Rectal smooth muscle tissue (tissue), 1 donor: ENCODE results near the gene GON7.
"Not testable (repeated sequence)": the region's sequence is repeated elsewhere in the genome, so short reads cannot be mapped to it uniquely, and the experiment has no call there.

Experiments
- H3K27ac ChIP-seq: one replicate; pipeline ENCODE4 v1.7.0; 2013; ENCODE audit warnings: low read depth, low read length, inconsistent platforms
- H3K27me3 ChIP-seq: one replicate; pipeline ENCODE4 v1.7.0; 2013; ENCODE audit warnings: low read length; ENCODE audit not compliant: control insufficient read depth, insufficient read depth
- H3K36me3 ChIP-seq: one replicate; pipeline ENCODE4 v1.7.0; 2013; ENCODE audit warnings: low read length; ENCODE audit not compliant: control insufficient read depth, insufficient read depth
- H3K4me1 ChIP-seq: one replicate; pipeline ENCODE4 v1.7.0; 2013; ENCODE audit warnings: low read length; ENCODE audit not compliant: control insufficient read depth, insufficient read depth
- H3K4me3 ChIP-seq: one replicate; pipeline ENCODE4 v1.7.0; 2013; ENCODE audit warnings: low read length
- H3K9ac ChIP-seq: one replicate; pipeline ENCODE4 v1.7.0; 2013; ENCODE audit warnings: low read length

The GON7 gene

DNA sequence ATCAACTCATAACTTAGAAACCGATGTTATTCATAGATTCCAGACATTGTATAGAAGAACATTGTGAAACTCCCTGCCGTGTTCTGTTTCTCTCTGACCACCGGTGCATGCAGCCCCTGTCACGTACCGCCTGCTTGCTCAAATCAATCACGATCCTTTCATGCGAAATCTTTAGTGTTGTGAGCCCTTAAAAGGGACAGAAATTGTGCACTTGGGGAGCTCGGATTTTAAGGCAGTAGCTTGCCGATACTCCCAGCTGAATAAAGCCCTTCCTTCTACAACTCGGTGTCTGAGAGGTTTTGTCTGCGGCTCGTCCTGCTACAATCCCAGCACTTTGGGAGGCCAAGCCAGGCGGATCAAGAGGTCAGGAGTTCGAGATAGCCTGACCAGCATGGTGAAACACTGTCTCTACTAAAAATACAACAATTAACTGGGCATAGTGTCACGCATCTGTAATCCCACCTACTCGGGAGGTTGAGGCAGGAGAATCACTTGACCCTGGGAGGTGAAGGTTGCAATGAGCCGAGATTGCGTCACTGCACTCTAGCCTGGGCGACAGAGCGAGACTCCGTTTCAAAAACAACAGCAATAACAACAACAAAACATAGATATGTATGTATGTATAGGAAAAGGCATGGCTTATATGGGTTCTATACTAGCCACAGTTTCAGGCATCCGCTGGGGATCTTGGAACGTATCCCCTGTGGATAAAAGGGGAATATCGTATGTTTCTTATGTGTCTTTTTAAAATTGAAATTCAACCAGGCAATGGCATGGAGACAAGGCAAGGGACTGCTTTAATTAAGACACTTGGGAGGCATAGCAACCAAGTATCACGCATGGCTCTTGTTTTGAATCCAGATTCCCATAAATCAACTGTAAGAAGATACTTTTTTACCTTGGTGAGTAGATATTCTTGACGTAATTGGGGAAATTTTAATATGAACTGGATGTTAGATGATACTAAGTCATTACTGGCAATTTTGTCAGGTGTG lies 41.3 kb downstream of the GON7 start:
- not testable (repeated sequence) for H3K4me1 ChIP-seq, H3K27me3 ChIP-seq, H3K4me3 ChIP-seq

GRCh38 chr14:93163564-93163963 lies 43.3 kb downstream of the GON7 start:
- Histone ChIP-seq H3K36me3 (no peaks in the 10 kb centered on the region), H3K4me1 (no peaks in the 10 kb centered on the region), H3K27ac (no peak overlapping the region), H3K27me3 (no peaks in the 10 kb centered on the region), H3K9ac (no peak overlapping the region), H3K4me3 (no peak overlapping the region)

More for the DNA sequence above, 41.3 kb downstream of the GON7 start:
- not testable (repeated sequence) for H3K27ac ChIP-seq, H3K36me3 ChIP-seq, H3K9ac ChIP-seq

- no peak overlapping the region for H3K4me3 ChIP-seq
- H3K36me3 ChIP-seq: no peaks in the 10 kb centered on the region
- H3K27me3 ChIP-seq: no peaks in the 10 kb centered on the region
- no peaks in the 10 kb centered on the region for H3K4me1 ChIP-seq
- no peak overlapping the region for H3K9ac ChIP-seq
- no peak overlapping the region for H3K27ac ChIP-seq
Measured at GRCh38 chr14:93161411-93161940, 45.4 kb downstream of the GON7 start.

DNA sequence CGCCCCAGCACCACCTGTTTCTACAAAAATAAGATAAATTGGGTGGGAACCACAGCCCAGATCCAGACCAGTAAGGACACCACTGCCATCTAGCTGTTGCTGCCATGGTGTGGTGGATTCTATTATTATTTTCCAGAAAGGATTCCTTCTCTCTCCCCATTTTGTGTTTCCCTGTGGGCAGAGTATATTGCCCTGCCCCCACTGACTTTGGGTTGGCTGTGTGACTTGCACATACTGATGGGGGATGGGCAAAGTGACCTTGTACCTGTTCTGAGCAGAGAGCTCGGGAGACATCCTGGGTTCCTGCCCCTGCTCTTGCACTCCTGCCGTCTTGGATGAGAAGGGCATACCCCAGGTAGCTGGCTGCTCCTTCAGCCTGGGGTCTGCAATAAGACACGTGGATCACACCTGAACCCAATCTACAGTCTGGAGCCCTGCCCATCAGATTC lies 46.5 kb downstream of the GON7 start:
- no peaks in the 10 kb centered on the region for H3K4me1 ChIP-seq
- H3K27me3 ChIP-seq: no peaks in the 10 kb centered on the region
- H3K27ac ChIP-seq: no peak overlapping the region
- no peak overlapping the region for H3K4me3 ChIP-seq
- no peak overlapping the region for H3K9ac ChIP-seq
- no peaks in the 10 kb centered on the region for H3K36me3 ChIP-seq

DNA sequence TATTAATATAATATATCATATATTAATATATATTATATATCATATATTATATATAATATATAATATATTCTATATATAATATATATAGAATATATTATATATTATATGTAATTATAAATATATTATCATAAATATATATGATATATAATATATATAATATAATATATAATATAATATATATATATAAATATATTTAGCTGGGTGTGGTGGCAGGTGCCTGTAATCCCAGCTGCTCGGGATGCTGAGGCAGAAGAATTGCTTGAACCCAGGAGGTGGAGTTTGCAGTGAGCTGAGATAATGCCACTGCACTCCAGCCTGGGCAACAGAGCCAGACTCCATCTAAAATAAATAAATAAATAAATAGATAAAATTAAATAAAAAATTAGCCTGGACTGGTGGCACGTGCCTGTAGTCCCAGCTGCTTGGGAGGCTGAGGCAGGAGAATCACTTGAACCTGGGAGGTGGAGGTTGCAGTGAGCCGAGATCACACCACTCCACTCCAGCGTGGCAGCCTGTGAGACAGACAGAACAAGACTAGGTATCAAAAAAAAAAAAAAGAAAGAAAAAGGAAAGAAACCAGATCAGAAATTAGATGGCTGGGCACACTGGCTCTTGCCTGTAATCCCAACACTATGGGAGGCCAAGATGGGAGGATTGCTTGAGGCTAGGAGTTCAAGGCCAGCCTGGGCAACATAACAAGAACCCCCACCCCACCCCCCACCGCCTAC lies 47.1 kb downstream of the GON7 start:
- not testable (repeated sequence) for H3K36me3 ChIP-seq, H3K4me1 ChIP-seq, H3K9ac ChIP-seq, H3K27ac ChIP-seq, H3K27me3 ChIP-seq, H3K4me3 ChIP-seq

GRCh38 chr14:93158349-93158748 lies 48.5 kb downstream of the GON7 start:
- not testable (repeated sequence) for H3K27me3 ChIP-seq, H3K27ac ChIP-seq, H3K36me3 ChIP-seq, H3K4me3 ChIP-seq, H3K4me1 ChIP-seq, H3K9ac ChIP-seq

DNA sequence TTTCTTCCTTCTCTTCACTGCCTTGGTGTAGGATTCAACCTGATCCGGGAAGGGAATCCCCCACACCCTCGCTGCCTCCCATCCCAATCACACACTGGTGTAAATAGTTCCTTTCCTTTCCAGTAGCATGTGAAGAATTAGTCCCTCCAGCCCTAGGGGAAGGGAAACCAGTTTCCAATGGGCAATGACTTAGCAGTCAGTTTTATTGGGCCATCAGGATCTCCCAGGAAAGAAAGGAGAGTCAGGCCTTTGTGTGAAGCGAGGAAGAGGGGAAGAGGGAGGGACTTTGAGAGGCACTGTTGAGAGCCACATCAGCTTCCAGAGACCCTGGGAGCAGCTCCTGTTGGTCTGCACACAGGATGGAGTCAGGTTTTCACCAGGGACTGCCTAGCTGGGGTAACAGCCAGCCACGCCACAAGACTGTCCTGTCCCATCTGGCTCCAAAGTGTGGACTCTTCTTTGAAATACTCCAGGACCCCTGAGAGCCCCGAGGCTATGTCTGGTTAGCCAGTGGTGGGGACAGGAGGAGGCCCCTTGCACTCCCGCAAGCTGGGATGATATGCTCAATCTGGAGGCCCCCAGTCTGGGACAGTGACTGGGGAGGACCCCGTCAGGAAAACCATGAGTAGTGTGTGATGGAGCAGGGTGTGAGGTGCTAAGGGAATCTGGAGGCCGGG lies 50.0 kb downstream of the GON7 start:
- Histone ChIP-seq H3K27ac (no peak overlapping the region), H3K9ac (no peak overlapping the region), H3K4me3 (no peak overlapping the region), H3K27me3 (no peaks in the 10 kb centered on the region), H3K36me3 (no peaks in the 10 kb centered on the region), H3K4me1 (no peaks in the 10 kb centered on the region)

- Histone ChIP-seq H3K36me3 (no peaks in the 10 kb centered on the region), H3K9ac (no peak overlapping the region), H3K4me1 (no peaks in the 10 kb centered on the region), H3K27me3 (no peaks in the 10 kb centered on the region), H3K27ac (no peak overlapping the region), H3K4me3 (no peak overlapping the region)
Measured at GRCh38 chr14:93155667-93156066, 51.2 kb downstream of the GON7 start.

- Histone ChIP-seq H3K9ac (no peak overlapping the region), H3K4me3 (no peak overlapping the region)
Measured at GRCh38 chr14:93153121-93153520, 53.7 kb downstream of the GON7 start.

More at GRCh38 chr14:93153121-93153520, 53.7 kb downstream of the GON7 start:
- Histone ChIP-seq H3K27me3 (no peaks in the 10 kb centered on the region), H3K36me3 (no peaks in the 10 kb centered on the region), H3K4me1 (no peaks in the 10 kb centered on the region), H3K27ac (no peak overlapping the region)
